Breast epithelium (tissue), 3 donors: ENCODE measurements around the gene LCN10.

Experiments
- CTCF ChIP-seq, 3 donors: fragments of 450-650 bp; IDR thresholded peaks; one replicate each; pipeline ENCODE4 v1.5.1; 2016 to 2017; ENCODE audit warnings: antibody characterized with exemption in 3 of 3, mild to moderate bottlenecking in 3 of 3, moderate library complexity in 3 of 3
- POLR2A ChIP-seq: fragments of 450-650 bp; IDR thresholded peaks from one replicate; pipeline ENCODE4 v1.6.1; 2016; ENCODE audit warnings: antibody characterized with exemption, mild to moderate bottlenecking, moderate library complexity
- POLR2AphosphoS5 ChIP-seq, 3 donors: sonication (generic); formaldehyde crosslinking; IDR thresholded peaks; one replicate each; pipeline ENCODE4 v1.6.1; 2017; ENCODE audit warnings: antibody characterized with exemption in 3 of 3

GRCh38 chr9:136765041-136765440 lies 22.3 kb upstream of the LCN10 start:
- no peak for TF ChIP-seq CTCF (IDR thresholded peaks at IDR 0.05)
- no peak for TF ChIP-seq POLR2AphosphoS5 (IDR thresholded peaks at IDR 0.05)
- no peak for TF ChIP-seq POLR2A
